Sigmoid colon (tissue), 7 donors: ENCODE data around the gene RANGRF. TPM values are rescaled to one million over a fixed set of nuclear protein-coding genes. Genes with fewer than 3 reads are reported as not detected.

ENCODE experiments used
- DNase-seq: peaks from one replicate; pipeline ENCODE4 v3.0.0-alpha.2; 2019
- H3K27ac ChIP-seq, 4 donors: fragments of 200-600 bp; sonication (generic); one replicate each; pipeline ENCODE4 v1.5.1; 2016 to 2019; ENCODE audit warnings: mild to moderate bottlenecking in 1 of 4
- H3K27me3 ChIP-seq, 3 donors: fragments of 200-600 bp; sonication (generic); one replicate each; pipeline ENCODE4 v1.5.1; 2019; ENCODE audit warnings: mild to moderate bottlenecking in 1 of 3
- H3K36me3 ChIP-seq, 4 donors: fragments of 200-600 bp; sonication (generic); one replicate each; pipeline ENCODE4 v1.5.1; 2016 to 2019
- H3K4me1 ChIP-seq, 4 donors: fragments of 200-600 bp; sonication (generic); one replicate each; pipeline ENCODE4 v1.5.1; 2017 to 2019
- H3K4me3 ChIP-seq, 4 donors: fragments of 200-600 bp; sonication (generic); one replicate each; pipeline ENCODE4 v1.5.1; 2017 to 2019; ENCODE audit warnings: mild to moderate bottlenecking in 2 of 4, moderate library complexity in 1 of 4
- H3K9me3 ChIP-seq, 4 donors: fragments of 200-600 bp in 3 of 4; sonication (generic) in 3 of 4; one replicate each; pipeline versions ENCODE4 v1.5.1 to v1.6.1; 2013 to 2019
- CTCF ChIP-seq, 4 experiments: fragments of 450-650 bp in 3 of 4; fragments of 200-600 bp in 1 of 4; IDR thresholded peaks; one replicate each; pipeline ENCODE4 v1.5.1; 2016 to 2019; ENCODE audit warnings: antibody characterized with exemption in 4 of 4, mild to moderate bottlenecking in 3 of 4, moderate library complexity in 2 of 4
- EP300 ChIP-seq, 4 donors: sonication (generic); formaldehyde crosslinking; IDR thresholded peaks; one replicate each; pipeline ENCODE4 v1.6.1; 2017; ENCODE audit warnings: antibody characterized with exemption in 4 of 4
- POLR2A ChIP-seq, 2 donors: fragments of 450-650 bp; IDR thresholded peaks; one replicate each; pipeline ENCODE4 v1.6.1; 2016; ENCODE audit warnings: antibody characterized with exemption in 2 of 2, mild to moderate bottlenecking in 2 of 2, moderate library complexity in 2 of 2
- POLR2AphosphoS5 ChIP-seq, 4 donors: sonication (generic); formaldehyde crosslinking; IDR thresholded peaks; one replicate each; pipeline ENCODE4 v1.6.1; 2017; ENCODE audit warnings: antibody characterized with exemption in 4 of 4
- WGBS, 2 donors: extraction: QIAGEN DNeasy Blood & Tissue Kit; methylation state at CpG; one replicate each; pipeline ENCODE4 v1.1.7; 2013; 5-methylcytosine and 5-hydroxymethylcytosine counted together
- intact Hi-C: fragments of 100-400 bp; cut with DNase I; formaldehyde crosslinking; loops from one replicate; pipeline ENCODE4 v1.15.1; 2023
- polyA plus RNA-seq, 3 donors: library from polyadenylated mRNA; stranded (reverse); fragments of 200-250 nt; gene quantifications; one replicate each; pipeline ENCODE4 v1.2.3, GENCODE V29; 2013
- total RNA-seq, 4 donors: library from RNA; depleted of rRNA; stranded (reverse); fragments of >200 nt; gene quantifications; one replicate each; pipeline ENCODE4 v1.1.0, GENCODE V29; 2016
- donor health status: healthy with polysubstance abuse.
- donor health status: Bipolar disorder and iron deficiency.
- donor health status: healthy.

Gene RANGRF
- total and polyA plus RNA-seq, 7 donors: 20.8 to 46.6 (median 27.5) TPM

- intact Hi-C loops: no loop called here
- peaks cover 0 to 77% (median 32%) of the 10 kb centered on the region in 4 donors for H3K36me3 ChIP-seq
- TF ChIP-seq EP300 (IDR thresholded peaks at IDR 0.05) (no peak), CTCF (IDR thresholded peaks at IDR 0.05) (no peak), POLR2A (IDR thresholded peaks at IDR 0.05) (no peak), POLR2AphosphoS5 (IDR thresholded peaks at IDR 0.05) (no peak)
Observed at GRCh38 chr17:8266648-8267479, 21.6 kb upstream of the RANGRF start.

GRCh38 chr17:8267480-8268147 lies 20.9 kb upstream of the RANGRF start:
- Histone ChIP-seq H3K27me3 (no peaks in the 10 kb centered on the region), H3K4me1 (no peaks in the 10 kb centered on the region), H3K36me3 (peaks cover 0 to 69% (median 32%) of the 10 kb centered on the region in 4 donors), H3K27ac (no peak overlapping the region), H3K4me3 (no peak overlapping the region), H3K9me3 (no peaks in the 10 kb centered on the region)
- intact Hi-C loops: no loop called here
- TF ChIP-seq POLR2A (IDR thresholded peaks at IDR 0.05) (no peak), CTCF (IDR thresholded peaks at IDR 0.05) (no peak), POLR2AphosphoS5 (IDR thresholded peaks at IDR 0.05) (no peak), EP300 (IDR thresholded peaks at IDR 0.05) (no peak)
- no peak for DNase-seq
- 90 to 94% methylated on average over 13 of the region's 13 CpGs for WGBS, 2 donors

More at GRCh38 chr17:8266648-8267479, 21.6 kb upstream of the RANGRF start:
- Histone ChIP-seq H3K27ac (no peak overlapping the region), H3K4me1 (no peaks in the 10 kb centered on the region), H3K4me3 (no peak overlapping the region), H3K9me3 (no peaks in the 10 kb centered on the region), H3K27me3 (no peaks in the 10 kb centered on the region)
- WGBS, 2 donors: 94 to 96% methylated on average over 29 of the region's 29 CpGs
- DNase-seq: no peak

- Histone ChIP-seq H3K36me3 (peaks cover 0 to 58% (median 25%) of the 10 kb centered on the region in 4 donors), H3K27me3 (no peaks in the 10 kb centered on the region), H3K27ac (no peak overlapping the region), H3K4me3 (no peak overlapping the region), H3K9me3 (no peaks in the 10 kb centered on the region), H3K4me1 (no peaks in the 10 kb centered on the region)
- TF ChIP-seq EP300 (IDR thresholded peaks at IDR 0.05) (no peak), CTCF (IDR thresholded peaks at IDR 0.05) (no peak), POLR2A (IDR thresholded peaks at IDR 0.05) (no peak), POLR2AphosphoS5 (IDR thresholded peaks at IDR 0.05) (no peak)
- DNase-seq: no peak
- intact Hi-C loops: no loop called here
- WGBS, 2 donors: 92 to 93% methylated on average over 29 of the region's 29 CpGs
Observed at GRCh38 chr17:8268550-8269298, 19.7 kb upstream of the RANGRF start.

- no peaks in the 10 kb centered on the region for H3K4me1 ChIP-seq
- H3K27me3 ChIP-seq: no peaks in the 10 kb centered on the region
- TF ChIP-seq POLR2A (IDR thresholded peaks at IDR 0.05): no peak
- no peak for TF ChIP-seq EP300 (IDR thresholded peaks at IDR 0.05)
- no peak for TF ChIP-seq POLR2AphosphoS5 (IDR thresholded peaks at IDR 0.05)
- TF ChIP-seq CTCF (IDR thresholded peaks at IDR 0.05): no peak
- intact Hi-C loops: no loop called here
- H3K9me3 ChIP-seq: no peaks in the 10 kb centered on the region
- H3K4me3 ChIP-seq: no peak overlapping the region
- no peak for DNase-seq
- peaks cover 0 to 21% (median 4%) of the 10 kb centered on the region in 4 donors for H3K36me3 ChIP-seq
- WGBS, 2 donors: 95 to 98% methylated on average over 1 of the region's 1 CpG
- H3K27ac ChIP-seq: no peak overlapping the region
Observed at GRCh38 chr17:8272421-8272820, 16.0 kb upstream of the RANGRF start.
